Astrocyte (in vitro differentiated cells and primary cell): ENCODE results near the gene GPRIN1.

Experiments
- CTCF ChIP-seq: IDR thresholded peaks from 2 replicates; pipeline ENCODE4 v1.5.1; 2011; ENCODE audit warnings: low read depth, mild to moderate bottlenecking, inconsistent platforms, low read length, moderate library complexity; ENCODE audit not compliant: insufficient read depth
- EZH2 ChIP-seq: IDR thresholded peaks from 2 replicates; pipeline ENCODE4 v1.6.1; 2012; ENCODE audit warnings: mild to moderate bottlenecking, low read length, inconsistent platforms; ENCODE audit not compliant: insufficient read depth

GRCh38 chr5:176560364-176560763, 49.6 kb downstream of the GPRIN1 start:
- TF ChIP-seq CTCF (no peak), EZH2 (no peak)
